Endothelial cell of umbilical vein (primary cell): Measurements from ENCODE around the gene CD163L1.

Experiments
- EZH2 ChIP-seq: IDR thresholded peaks from 2 replicates; pipeline ENCODE4 v1.6.1; 2012; ENCODE audit warnings: borderline replicate concordance, low read depth, mild to moderate bottlenecking, moderate library complexity, low read length, inconsistent platforms; ENCODE audit not compliant: severe bottlenecking
- POLR2A ChIP-seq: IDR thresholded peaks from 2 replicates; pipeline ENCODE4 v1.6.1; 2012; ENCODE audit warnings: low read depth, mild to moderate bottlenecking, control low read depth, low read length
- POLR2AphosphoS5 ChIP-seq: IDR thresholded peaks from 2 replicates; pipeline ENCODE4 v1.6.1; 2012; ENCODE audit warnings: low read depth, mild to moderate bottlenecking, control low read depth, low read length, moderate library complexity; ENCODE audit not compliant: insufficient read depth
- TF ChIP-seq, protein P1 (sequence below), 2 donors: IDR thresholded peaks; 1 replicate in 1 of 2; 2 replicates in 1 of 2; pipeline ENCODE4 v1.5.1; 2011; ENCODE audit warnings: low read length in 2 of 2, mild to moderate bottlenecking in 2 of 2, moderate library complexity in 2 of 2, control low read depth in 1 of 2, inconsistent platforms in 1 of 2, low read depth in 1 of 2; ENCODE audit not compliant: insufficient read depth in 1 of 2; ENCODE audit errors: extremely low read depth in 1 of 2

DNA sequence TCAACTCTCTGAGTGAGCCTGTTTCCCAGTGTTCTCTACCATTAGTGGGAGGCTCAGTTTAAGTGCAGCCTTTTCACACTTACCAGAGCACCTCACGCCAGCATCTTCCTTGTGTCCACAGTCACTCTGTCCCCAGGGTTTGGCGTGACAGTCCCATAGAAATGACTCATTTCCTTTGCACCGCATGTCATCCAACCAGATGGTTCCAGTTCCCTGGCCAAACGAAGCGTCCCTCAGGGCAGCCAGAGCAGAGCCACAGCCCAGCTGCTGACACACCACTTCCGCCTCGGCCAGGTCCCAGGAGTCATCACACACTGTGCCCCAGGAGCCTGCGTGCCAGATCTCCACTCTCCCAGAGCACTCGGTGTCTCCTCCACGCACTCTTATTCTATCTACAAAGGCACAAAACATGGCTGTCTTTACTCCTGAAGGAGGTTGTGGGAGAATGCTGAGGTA is 74.7 kb downstream of the CD163L1 start:
- TF ChIP-seq EZH2: no peak
- TF ChIP-seq, protein P1, sequence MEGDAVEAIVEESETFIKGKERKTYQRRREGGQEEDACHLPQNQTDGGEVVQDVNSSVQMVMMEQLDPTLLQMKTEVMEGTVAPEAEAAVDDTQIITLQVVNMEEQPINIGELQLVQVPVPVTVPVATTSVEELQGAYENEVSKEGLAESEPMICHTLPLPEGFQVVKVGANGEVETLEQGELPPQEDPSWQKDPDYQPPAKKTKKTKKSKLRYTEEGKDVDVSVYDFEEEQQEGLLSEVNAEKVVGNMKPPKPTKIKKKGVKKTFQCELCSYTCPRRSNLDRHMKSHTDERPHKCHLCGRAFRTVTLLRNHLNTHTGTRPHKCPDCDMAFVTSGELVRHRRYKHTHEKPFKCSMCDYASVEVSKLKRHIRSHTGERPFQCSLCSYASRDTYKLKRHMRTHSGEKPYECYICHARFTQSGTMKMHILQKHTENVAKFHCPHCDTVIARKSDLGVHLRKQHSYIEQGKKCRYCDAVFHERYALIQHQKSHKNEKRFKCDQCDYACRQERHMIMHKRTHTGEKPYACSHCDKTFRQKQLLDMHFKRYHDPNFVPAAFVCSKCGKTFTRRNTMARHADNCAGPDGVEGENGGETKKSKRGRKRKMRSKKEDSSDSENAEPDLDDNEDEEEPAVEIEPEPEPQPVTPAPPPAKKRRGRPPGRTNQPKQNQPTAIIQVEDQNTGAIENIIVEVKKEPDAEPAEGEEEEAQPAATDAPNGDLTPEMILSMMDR (IDR thresholded peaks at IDR 0.05; ENCODE audit: extremely low read depth in 1 of 2, insufficient read depth in 1 of 2, low read depth in 1 of 2, low read length in 2 of 2): no peak
- no peak for TF ChIP-seq POLR2AphosphoS5
- TF ChIP-seq POLR2A: no peak
